ENCODE measurements around the gene SLC25A22.

Gene SLC25A22

DNA sequence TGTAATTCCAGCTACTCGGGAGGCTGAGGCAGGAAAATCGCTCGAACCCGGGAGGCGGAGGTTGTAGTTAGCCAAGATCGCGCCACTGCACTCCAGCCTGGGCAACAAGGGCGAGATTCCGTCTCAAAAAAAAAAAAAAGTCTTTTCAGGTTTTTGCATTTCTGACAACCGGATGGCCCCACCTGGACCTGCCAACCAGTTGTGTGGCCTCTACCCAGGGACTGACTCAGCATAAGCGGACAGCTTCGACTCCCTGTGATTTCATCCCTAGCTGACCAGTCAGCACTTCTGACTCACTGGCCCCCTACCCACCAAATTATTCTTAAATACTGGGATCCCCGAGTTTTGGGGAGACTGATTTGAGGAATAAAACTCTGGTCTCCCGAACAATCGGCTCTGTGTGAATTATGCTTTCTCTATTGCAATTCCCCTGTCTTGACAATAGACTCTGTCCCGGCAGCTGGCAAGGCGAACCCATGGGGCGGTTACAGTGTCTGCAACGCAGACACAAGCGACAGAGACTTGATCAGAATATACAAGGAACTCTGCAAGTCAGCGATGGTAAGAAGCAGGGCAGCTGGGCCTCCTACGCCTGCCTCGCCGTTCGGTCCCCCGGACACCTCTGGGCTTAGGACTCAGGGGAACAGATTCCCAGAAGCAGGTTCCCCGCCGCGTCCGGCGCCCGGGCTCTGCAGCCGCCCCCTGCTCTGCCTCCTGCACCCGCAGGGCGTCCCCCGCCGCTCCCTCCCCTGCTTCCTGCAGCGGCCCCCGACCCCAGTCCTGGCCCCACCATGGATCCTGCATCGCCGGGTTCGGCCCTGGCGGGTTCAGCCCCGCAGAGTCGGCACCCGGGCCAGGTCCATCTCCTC, 51.6 kb downstream of the SLC25A22 start:
- DNase-seq (ENCODE audit: low spot score), result no peak

- DNase-seq (ENCODE audit: low spot score), result no peak
Measured at GRCh38 chr11:745428-745827, 52.7 kb downstream of the SLC25A22 start.

DNA sequence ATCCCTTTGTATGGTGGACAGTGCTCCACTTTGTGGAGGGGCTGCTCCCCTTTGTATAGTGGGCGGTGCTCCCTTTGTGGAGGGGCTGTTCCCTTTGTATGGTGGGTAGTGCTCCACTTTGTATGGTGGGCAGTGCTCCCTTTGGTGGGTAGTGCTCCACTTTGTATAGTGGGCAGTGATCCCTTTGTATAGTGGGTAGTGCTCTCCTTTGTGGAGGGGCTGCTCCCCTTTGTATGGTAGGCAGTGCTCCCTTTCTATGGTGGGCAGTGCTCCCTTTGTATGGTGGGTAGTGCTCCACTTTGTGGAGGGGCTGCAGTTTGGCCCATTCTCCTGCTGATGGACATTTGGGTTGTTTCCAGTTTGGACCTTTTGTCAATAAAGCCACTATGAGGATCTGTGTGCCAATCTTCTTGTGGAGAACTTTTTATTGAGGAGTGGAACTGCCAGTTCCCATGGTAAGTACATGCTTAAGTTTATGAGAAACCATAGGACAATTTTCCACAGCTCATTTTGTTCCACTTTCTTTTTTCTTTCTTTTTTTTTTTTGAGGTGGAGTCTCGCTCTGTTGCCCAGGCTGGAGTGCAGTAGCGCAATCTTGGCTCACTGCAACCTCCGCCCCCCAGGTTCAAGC, 55.4 kb downstream of the SLC25A22 start:
- no peak for DNase-seq (ENCODE audit: low spot score)

DNA sequence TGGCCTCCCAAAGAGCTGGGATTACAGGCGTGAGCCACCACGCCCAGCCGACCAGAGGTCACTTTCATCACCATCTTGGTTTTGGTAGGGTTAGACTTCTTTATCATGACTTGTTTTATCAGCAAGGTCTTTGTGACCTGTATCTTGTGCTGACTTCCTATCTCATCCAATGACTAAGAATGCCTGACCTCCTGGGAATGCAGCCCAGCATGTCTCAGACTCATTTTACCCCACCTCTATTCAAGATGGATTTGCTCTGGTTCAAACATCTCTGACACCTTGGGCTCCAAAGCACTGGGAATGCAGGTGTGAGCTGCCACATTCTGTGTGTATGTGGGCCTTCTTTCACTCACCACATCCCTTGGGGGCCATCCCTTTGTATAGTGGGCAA, 55.9 kb downstream of the SLC25A22 start:
- no peak for DNase-seq (ENCODE audit: low spot score)

Data from hematopoietic multipotent progenitor cell treated with erythropoietin and hydrocortisone succinate and interleukin-3 and kit ligand, for 17 days (in vitro differentiated cells).